ENCODE measurements around the gene FGF14.
"Not testable (repeated sequence)": the region's sequence is repeated elsewhere in the genome, so short reads cannot be mapped to it uniquely, and the experiment has no call there.

Gene FGF14

DNA sequence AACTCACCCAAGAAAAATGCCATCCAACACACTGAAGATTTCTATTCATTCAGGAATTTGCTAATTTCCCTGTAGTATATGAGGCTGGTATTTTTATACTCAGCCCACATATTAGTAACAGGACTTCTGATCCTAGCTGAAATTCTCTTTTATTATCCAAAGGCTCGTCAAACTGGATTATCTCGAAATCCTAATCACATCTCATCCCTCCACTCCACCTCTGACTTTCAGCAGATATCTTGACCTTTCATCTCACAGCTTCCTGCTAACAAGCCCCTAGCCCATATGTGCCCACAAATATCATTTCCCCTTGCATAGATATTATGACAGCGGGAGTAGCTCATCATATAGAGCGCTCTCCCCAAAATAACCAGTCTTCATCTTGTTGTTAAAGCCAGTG, 279.7 kb downstream of the FGF14 start:
- no peak for DNase-seq

- no peak for DNase-seq
These were observed 284.5 kb downstream of the FGF14 start for GRCh38 chr13:102117175-102117831.

- no peak for DNase-seq
These were observed 298.4 kb downstream of the FGF14 start for GRCh38 chr13:102103469-102103868.

DNA sequence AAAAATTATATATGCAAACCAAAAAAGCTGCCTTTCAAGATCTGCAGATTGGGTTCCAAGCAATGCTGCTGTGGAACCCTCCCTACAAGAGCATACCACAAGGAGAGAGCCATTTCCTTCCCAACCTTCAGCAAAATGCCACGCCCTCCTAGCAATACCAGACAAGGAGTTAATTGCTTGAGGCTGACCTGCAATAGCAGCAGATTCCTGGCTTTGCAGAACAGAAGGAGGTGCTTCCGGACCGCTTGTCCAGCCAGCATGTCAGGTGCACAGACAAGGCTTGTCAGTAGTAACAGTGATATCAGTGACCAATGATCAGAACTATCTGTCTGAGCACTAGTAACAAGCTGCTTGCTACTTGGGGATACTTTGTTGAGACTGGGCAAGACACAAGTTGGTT, 301.6 kb downstream of the FGF14 start:
- DNase-seq: no peak

GRCh38 chr13:102097708-102098107, 304.1 kb downstream of the FGF14 start:
- DNase-seq: no peak

- DNase-seq: not testable (repeated sequence)
These were observed 308.6 kb downstream of the FGF14 start for GRCh38 chr13:102093288-102093687.

DNA sequence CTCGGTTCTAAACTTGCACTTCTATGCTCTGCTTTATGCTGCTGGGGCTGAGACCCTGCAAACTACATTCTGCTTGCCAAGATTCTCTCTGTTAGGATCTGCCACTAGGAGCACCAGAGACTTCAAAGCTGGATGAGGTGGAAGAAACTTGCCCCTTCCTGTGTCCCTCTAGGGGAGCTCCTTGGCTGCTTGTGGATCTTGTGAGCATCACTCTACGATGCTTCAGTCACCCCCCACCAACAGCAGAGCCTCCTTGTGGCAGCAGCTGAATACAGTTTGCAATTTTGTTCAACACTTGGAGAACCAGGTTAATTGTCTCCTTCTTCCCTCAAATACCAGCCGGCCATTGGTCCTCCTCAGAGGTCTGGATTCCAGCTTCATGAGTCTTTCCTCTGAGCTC, 310.6 kb downstream of the FGF14 start:
- DNase-seq: no peak

GRCh38 chr13:102090532-102090931, 311.3 kb downstream of the FGF14 start:
- no peak for DNase-seq

DNA sequence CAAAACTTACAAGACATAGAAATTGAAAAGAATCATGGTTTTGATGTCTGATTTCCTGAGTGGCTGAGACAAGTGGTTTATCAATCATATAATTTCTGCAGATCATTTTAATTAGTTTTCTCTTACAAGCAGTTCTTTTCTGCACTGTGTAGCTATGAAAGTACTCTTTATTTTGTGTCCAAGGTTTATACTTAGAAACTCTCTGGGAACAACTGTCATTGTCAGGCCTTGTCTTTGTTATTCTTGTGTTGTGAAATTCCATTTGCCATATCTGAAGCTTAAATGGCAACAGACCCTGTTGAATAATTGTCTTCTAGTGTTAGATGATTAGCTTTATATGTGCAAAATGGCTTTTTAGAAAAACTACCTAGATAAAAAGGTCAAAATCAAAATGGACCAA, 312.1 kb downstream of the FGF14 start:
- no peak for DNase-seq

- no peak for DNase-seq
These were observed 312.7 kb downstream of the FGF14 start for GRCh38 chr13:102089177-102089576.

DNA sequence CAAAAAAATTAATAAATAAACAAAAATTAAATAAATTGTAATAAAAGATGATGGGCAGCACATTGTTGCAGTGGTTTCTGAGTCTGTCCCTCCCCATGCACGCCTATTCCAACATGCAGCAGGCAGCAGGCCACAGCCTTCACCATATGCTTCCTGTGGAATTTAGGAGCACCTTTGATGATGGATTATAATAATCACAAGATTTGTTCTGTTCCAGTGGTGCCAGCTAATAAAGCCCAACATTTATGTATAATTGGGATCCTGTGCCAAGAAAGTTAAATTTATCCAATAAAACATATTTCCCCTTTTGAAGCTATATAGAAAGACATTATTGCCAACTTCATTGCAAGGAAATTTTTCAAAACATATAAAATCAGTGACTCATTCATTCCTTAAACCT, 328.6 kb downstream of the FGF14 start:
- no peak for DNase-seq

DNA sequence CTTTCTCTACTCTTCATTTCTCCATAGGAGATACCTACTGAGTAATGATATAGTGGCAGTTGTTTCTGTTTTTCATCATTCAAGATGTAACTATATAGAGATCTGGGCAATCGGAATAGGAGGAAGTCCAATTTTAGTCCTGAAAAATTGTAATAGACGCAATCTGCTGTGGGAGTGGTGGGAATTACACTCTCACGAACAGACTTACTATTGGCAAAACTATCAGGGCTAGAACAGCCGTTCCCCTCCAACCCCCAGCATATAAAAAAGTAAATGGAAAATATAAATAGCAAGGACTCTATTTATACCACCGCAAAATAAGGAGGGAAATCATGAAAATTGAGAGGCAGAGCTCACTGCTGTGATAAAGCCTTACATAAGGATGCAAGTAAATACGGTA, 330.1 kb downstream of the FGF14 start:
- DNase-seq: no peak

DNA sequence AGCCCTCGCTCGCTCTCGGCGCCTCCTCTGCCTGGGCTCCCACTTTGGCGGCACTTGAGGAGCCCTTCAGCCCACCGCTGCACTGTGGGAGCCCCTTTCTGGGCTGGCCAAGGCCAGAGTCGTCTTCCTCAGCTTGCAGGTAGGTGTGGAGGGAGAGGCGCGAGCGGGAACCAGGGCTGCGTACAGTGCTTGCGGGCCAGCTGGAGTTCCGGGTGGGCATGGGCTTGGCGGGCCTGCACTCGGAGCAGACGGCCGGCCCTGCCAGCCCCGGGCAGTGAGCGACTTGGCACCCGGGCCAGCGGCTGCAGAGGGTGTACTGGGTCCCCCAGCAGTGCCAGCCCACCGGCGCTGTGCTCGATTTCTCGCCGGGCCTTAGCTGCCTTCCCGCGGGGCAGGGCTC, 333.5 kb downstream of the FGF14 start:
- not testable (repeated sequence) for DNase-seq

DNA sequence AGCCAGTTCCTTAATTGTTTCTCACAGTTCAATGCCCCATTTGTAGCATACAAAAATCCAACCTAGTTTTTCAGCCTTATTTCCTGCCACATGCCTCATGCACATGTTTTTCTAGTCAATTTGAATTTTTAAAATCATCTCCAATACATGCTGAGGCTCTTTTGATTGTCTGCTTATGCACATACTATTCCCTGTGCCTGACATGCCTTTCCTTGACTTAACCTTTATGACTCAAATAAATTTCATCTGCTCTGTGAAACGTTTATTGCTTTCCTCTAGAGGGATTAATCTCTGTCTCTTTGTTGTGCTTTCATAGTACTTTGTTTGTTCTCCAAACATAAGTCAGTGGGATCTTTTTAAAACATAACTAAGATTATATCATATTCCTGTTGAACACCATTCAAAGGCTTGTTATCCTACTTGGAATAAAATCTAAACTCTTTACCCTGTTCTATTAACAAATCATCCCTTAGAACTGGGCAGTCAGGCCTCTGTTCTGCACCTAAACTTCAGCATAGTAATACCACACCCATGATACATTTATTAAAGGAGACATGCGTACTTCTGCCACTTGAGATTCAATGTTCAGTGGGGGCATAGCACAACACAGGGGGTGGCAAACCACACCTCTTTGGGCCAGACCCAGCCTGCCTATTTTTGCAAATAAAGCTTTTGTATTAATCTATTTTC, 346.6 kb downstream of the FGF14 start:
- no peak for DNase-seq

- DNase-seq: no peak
These were observed 352.0 kb downstream of the FGF14 start for GRCh38 chr13:102049853-102050252.

GRCh38 chr13:102045731-102046130, 356.1 kb downstream of the FGF14 start:
- no peak for DNase-seq

DNA sequence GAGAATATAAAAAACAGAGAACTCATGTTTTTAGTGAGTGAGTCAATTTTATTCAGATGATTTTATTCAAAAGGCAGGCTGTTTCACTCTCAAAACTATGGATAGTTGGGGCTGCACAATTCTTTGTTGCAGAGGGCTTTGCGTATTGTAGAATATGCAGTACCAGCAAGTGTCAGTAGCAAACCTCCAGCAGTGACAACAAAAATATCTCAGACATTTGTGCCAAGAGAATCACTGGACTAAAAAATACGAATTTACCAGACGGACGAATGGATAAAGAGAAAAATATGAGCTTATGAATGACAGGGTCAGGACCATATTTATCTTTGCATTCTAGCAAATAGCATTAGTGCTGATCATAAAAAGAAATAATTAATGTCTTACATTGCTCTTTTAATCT, 359.1 kb downstream of the FGF14 start:
- no peak for DNase-seq

GRCh38 chr13:102041544-102041943, 360.3 kb downstream of the FGF14 start:
- no peak for DNase-seq

- DNase-seq: no peak
These were observed 361.0 kb downstream of the FGF14 start for GRCh38 chr13:102040812-102041211.

DNA sequence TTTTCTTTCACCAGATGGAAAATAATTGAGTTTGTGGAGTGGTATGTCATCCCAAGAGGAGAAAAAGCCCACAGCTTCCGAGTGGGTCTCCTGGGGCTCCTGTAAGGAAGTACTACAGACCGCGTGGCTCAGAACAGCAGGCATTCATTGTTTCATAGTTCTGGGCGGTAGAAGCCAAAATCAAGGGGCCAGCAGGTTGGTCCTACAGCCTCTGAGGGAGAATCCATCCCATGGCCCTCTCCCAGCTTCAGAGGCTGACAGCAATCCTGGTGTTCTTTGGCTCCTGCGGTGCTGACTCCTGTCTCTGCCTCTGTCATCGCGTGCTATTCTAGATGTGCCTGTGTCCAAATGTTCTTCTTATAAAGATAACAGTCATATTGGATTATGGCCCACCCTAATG, 362.6 kb downstream of the FGF14 start:
- no peak for DNase-seq

DNA sequence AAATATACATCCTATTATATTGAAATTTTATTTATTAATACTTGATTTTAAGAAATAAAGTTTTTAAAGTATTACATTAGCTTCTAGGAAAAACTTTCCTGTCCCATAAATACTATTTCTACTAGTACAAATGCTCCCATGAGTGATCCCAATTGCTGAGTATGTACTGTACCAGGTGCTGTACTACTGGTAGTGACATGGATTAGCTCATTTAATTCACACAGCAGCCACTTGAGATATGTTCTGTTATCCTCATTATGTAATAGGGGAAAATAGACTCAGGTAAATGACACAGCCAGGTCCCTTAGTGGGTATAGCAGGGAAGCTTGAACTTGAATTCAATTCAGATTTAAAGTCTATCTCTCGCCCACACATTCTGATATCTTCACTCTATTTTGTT, 363.1 kb downstream of the FGF14 start:
- no peak for DNase-seq

GRCh38 chr13:102035969-102036368, 365.9 kb downstream of the FGF14 start:
- no peak for DNase-seq

DNA sequence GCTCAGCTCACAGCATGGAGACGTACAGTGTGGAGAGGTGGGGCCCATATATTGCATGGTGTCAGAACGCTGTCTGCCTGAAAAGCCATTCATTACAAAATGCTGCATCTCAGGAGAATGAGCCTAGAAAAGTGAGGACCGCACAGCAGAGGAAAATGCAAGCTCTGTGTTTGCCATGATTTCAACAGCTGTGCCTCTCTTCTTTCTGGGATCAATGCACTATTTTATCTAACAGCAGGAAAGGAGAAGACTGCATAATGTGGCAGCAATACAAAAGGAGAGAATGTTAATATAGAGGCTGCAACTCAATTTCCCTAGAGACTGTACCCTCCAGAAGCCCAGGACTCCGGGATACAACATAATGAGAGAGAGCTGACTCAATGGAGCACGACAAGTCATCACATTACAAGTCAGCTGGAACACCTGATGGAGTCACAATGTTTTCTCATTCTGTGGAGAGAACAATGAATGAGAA, 368.0 kb downstream of the FGF14 start:
- DNase-seq: no peak

GRCh38 chr13:102033386-102033785, 368.5 kb downstream of the FGF14 start:
- no peak for DNase-seq

DNA sequence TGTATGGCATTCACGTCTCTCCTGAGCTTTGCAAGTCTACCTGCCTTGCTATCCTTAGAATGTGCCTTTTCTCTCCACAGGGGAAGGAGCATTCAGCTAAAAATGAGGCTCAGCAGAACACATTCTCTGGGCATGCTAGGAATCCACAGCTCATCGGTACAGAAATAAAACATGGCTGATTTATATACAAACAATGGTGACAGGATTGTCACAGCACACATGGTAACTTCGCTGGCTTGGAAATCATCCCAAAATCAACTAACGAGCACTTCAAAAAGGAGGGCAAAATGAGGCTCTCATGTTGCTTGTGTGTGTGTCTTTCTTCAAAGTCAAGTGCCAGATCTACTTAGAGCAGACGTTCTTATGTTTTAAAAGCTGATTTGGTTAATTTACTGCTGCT, 373.0 kb downstream of the FGF14 start:
- no peak for DNase-seq
